Measurements from ENCODE around the gene MED25. TPM values are rescaled to one million over a fixed set of nuclear protein-coding genes. Genes with fewer than 3 reads are reported as not detected.
A peak's percentile ranks its signal among the peaks of the same experiment; 100 is the strongest.

Gene MED25
- total RNA-seq, 4 donors from 2014 or later: 29.7 to 57.7 (median 41.8) TPM

GRCh38 chr19:49857838-49858087, 39.7 kb downstream of the MED25 start:
- H3K4me1 ChIP-seq: peaks cover 0 to 14% (median 0%) of the 10 kb centered on the region in 4 donors
- H3K27me3 ChIP-seq: no peaks in the 10 kb centered on the region
- H3K27ac ChIP-seq: no peak overlapping the region
- no peak for TF ChIP-seq POLR2A (IDR thresholded peaks at IDR 0.05)
- TF ChIP-seq, protein P1, sequence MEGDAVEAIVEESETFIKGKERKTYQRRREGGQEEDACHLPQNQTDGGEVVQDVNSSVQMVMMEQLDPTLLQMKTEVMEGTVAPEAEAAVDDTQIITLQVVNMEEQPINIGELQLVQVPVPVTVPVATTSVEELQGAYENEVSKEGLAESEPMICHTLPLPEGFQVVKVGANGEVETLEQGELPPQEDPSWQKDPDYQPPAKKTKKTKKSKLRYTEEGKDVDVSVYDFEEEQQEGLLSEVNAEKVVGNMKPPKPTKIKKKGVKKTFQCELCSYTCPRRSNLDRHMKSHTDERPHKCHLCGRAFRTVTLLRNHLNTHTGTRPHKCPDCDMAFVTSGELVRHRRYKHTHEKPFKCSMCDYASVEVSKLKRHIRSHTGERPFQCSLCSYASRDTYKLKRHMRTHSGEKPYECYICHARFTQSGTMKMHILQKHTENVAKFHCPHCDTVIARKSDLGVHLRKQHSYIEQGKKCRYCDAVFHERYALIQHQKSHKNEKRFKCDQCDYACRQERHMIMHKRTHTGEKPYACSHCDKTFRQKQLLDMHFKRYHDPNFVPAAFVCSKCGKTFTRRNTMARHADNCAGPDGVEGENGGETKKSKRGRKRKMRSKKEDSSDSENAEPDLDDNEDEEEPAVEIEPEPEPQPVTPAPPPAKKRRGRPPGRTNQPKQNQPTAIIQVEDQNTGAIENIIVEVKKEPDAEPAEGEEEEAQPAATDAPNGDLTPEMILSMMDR (IDR thresholded peaks at IDR 0.05): no peak
- no peak for DNase-seq
- H3K9me3 ChIP-seq: no peaks in the 10 kb centered on the region
- no peak overlapping the region for H3K4me3 ChIP-seq
- H3K36me3 ChIP-seq: peaks cover 0 to 82% (median 0%) of the 10 kb centered on the region in 3 donors

DNA sequence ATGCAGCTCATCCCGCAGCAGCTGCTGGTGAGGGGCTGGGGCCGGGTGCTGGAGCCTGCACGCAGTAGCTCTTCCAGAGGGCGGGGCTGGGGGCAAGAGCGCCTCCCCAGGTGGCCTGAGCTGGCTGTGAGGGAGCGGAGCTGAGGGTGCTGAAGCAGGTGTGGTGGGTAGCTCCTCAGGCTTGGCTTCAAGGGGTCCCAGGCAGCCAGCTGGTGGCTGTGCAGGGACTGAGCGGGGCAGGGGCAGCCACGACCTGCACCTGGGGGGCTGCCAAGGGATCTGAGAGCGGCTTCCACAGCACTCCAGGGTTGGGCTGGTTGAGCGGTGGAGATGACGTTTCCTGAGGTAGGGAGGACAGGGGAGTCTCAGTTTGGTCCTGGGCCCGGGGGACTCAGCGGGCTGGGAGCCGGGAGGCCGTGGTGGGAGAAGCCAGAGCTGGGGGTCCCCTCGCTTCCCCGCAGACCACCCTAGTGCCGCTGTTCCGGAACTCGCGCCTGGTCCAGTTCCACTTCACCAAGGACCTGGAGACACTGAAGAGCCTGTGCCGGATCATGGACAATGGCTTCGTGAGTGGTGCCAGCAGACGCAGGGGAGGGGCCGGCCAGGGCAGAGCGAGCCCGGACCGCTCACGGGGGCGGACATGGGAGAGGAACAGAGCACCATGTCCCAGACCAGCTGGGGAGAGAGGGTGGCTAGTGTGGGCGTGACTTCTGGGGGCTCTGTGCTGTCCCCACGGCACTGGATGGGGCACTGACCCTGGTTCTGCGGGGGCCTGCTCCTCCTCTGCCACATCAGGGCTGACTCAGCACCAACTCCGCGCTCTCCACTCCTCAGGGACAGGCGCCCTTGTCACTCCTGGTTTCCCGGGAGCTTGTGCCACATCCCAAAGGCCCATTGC, 40.2 kb downstream of the MED25 start:
- Histone ChIP-seq H3K27me3 (no peaks in the 10 kb centered on the region), H3K36me3 (peaks cover 0 to 87% (median 0%) of the 10 kb centered on the region in 3 donors), H3K27ac (no peak overlapping the region), H3K4me3 (no peak overlapping the region), H3K4me1 (peaks cover 0 to 14% (median 0%) of the 10 kb centered on the region in 4 donors), H3K9me3 (no peaks in the 10 kb centered on the region)
- peak in 1 of 3 donors; percentile 43 for DNase-seq
- TF ChIP-seq, protein P1 (IDR thresholded peaks at IDR 0.05): no peak
- TF ChIP-seq POLR2A (IDR thresholded peaks at IDR 0.05): no peak

DNA sequence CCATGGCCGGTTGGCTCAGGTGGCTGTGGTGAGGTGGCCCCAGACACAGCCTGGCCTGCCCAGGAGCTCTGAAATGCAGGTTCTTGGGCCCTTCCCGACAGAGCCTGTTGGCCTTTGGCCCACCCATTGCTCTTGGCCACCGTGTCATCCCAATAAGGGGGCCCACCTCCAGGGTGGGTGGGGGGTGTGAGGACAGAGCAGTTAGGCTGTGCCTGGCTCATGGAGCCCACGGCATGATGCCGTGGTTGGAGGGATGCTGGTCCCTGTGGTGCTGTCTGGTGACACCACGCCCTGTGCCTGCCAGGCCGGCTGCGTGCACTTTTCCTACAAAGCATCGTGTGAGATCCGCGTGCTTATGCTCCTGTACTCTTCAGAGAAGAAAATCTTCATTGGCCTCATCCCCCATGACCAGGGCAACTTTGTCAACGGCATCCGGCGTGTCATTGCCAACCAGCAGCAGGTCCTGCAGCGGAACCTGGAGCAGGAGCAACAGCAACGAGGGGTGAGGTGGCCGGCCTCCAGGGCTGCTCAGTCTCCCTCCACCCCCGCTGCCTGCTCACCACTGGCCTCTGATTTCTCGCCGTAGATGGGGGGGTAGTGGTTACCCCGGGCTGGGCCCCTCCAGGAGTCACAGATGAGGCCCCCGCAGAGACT, 41.7 kb downstream of the MED25 start:
- no peak overlapping the region for H3K27ac ChIP-seq
- DNase-seq: no peak
- peaks cover 0 to 93% (median 0%) of the 10 kb centered on the region in 3 donors for H3K36me3 ChIP-seq

GRCh38 chr19:49860336-49861102, 42.4 kb downstream of the MED25 start:
- Histone ChIP-seq H3K36me3 (peaks cover 0 to 86% (median 0%) of the 10 kb centered on the region in 3 donors), H3K27ac (peak overlapping the region in 2 of 4 donors; percentile 43), H3K27me3 (no peaks in the 10 kb centered on the region), H3K4me1 (peaks cover 0 to 14% (median under 1%) of the 10 kb centered on the region in 4 donors), H3K4me3 (no peak overlapping the region), H3K9me3 (no peaks in the 10 kb centered on the region)
- DNase-seq: no peak
- no peak for TF ChIP-seq POLR2A (IDR thresholded peaks at IDR 0.05)
- TF ChIP-seq, protein P1 (IDR thresholded peaks at IDR 0.05): no peak

More for the DNA sequence above, 41.7 kb downstream of the MED25 start:
- Histone ChIP-seq H3K27me3 (no peaks in the 10 kb centered on the region), H3K9me3 (no peaks in the 10 kb centered on the region), H3K4me3 (no peak overlapping the region), H3K4me1 (peaks cover 0 to 8% (median 0%) of the 10 kb centered on the region in 4 donors)
- TF ChIP-seq POLR2A (IDR thresholded peaks at IDR 0.05): no peak
- TF ChIP-seq, protein P1 (IDR thresholded peaks at IDR 0.05): no peak

DNA sequence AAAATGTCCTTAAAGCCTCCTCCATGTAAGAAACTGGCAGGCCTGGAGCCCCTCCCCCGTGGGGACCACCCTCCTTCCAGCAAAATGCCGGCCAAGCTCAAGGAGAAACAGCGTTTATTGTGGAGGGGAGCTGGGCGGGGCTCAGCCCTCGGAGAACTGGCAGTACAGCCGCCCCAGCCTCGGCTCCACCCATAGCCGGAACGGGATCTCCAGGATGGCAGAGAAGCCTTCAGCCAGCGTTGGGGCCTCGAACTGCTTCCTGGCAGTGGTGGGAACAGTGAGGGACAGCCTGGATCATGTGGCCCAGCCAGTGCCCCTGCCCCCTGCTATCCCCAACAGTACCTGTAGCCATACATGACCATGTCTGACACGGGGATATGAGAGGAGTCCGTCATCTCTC, 43.0 kb downstream of the MED25 start:
- peaks cover 0 to 20% (median 4%) of the 10 kb centered on the region in 4 donors for H3K4me1 ChIP-seq
- H3K36me3 ChIP-seq: peaks cover 0 to 80% (median 0%) of the 10 kb centered on the region in 3 donors
- peak overlapping the region in 2 of 4 donors; percentile 43 for H3K27ac ChIP-seq
- peak in 1 of 3 donors; percentile 70 for DNase-seq
- TF ChIP-seq POLR2A (IDR thresholded peaks at IDR 0.05): no peak
- TF ChIP-seq, protein P1 (IDR thresholded peaks at IDR 0.05): no peak
- H3K9me3 ChIP-seq: no peaks in the 10 kb centered on the region
- no peak overlapping the region for H3K4me3 ChIP-seq
- no peaks in the 10 kb centered on the region for H3K27me3 ChIP-seq

Measured in Peyer's patch (tissue), 4 donors.